Measurements from ENCODE around the gene TEF.

GRCh38 chr22:41384128-41384527, 2.4 kb downstream of the TEF start:
- TF ChIP-seq EZH2phosphoT487 (IDR thresholded peaks at IDR 0.05; ENCODE audit: borderline replicate concordance) = no peak
- TF ChIP-seq, protein P1, sequence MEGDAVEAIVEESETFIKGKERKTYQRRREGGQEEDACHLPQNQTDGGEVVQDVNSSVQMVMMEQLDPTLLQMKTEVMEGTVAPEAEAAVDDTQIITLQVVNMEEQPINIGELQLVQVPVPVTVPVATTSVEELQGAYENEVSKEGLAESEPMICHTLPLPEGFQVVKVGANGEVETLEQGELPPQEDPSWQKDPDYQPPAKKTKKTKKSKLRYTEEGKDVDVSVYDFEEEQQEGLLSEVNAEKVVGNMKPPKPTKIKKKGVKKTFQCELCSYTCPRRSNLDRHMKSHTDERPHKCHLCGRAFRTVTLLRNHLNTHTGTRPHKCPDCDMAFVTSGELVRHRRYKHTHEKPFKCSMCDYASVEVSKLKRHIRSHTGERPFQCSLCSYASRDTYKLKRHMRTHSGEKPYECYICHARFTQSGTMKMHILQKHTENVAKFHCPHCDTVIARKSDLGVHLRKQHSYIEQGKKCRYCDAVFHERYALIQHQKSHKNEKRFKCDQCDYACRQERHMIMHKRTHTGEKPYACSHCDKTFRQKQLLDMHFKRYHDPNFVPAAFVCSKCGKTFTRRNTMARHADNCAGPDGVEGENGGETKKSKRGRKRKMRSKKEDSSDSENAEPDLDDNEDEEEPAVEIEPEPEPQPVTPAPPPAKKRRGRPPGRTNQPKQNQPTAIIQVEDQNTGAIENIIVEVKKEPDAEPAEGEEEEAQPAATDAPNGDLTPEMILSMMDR (conservative IDR thresholded peaks at IDR 0.05; ENCODE audit: low read length) = no peak

All from Loucy (cell line).